HepG2 (cell line): ENCODE results near the gene NSFL1C. TPM values are rescaled to one million over a fixed set of nuclear protein-coding genes. Genes with fewer than 3 reads are reported as not detected.

Experiments used
- ATAC-seq: fragments of 200-7000 bp; cut with Tn5 transposase; 3 replicates; pipeline ENCODE4 v1.9.1; 2020; ENCODE audit warnings: mild to moderate bottlenecking, moderate library complexity
- BruUV-seq: library from RNA; stranded (reverse); fragments of 400-500 nt; replicated peaks from 2 replicates; lab custom pipeline; 2021; lab: Mats Ljungman, UMichigan
- CTCF ChIA-PET: fragments of 300-600 bp; formaldehyde crosslinking; extraction: SDS; loops from one replicate; lab custom pipeline; 2021; ENCODE audit warnings: low total read pairs, inconsistent platforms, low intra/inter-chr PET ratio; lab: Yijun Ruan, JAX
- POLR2A ChIA-PET: fragments of 350-600 bp; sonication (Branson Sonifier 250); formaldehyde crosslinking; loops from one replicate; lab custom pipeline; 2020; ENCODE audit warnings: antibody characterized with exemption, inconsistent platforms; lab: Yijun Ruan, JAX
- DNase-seq: peaks from one replicate; pipeline ENCODE4 v3.0.0-alpha.2; 2015; ENCODE audit warnings: low spot score
- FAIRE-seq: peaks from 3 replicates; lab custom pipeline; 2011; peaks lifted over from hg19 to GRCh38; lab: Jason Lieb, UNC
- H2AFZ ChIP-seq: one replicate; pipeline ENCODE4 v1.6.1; 2011; ENCODE audit warnings: low read length, inconsistent platforms
- H3K27ac ChIP-seq: fragments of 300-600 bp; 3 replicates; pipeline ENCODE4 v1.8.0; 2011; ENCODE audit warnings: mixed run types, mild to moderate bottlenecking, mixed read lengths, low read length, inconsistent platforms; ENCODE audit not compliant: insufficient read depth; ENCODE audit errors: extremely low read length
- H3K27me3 ChIP-seq, 2 experiments: fragments of 200-600 bp in 1 of 2; 2 replicates in 1 of 2; 3 replicates in 1 of 2; pipeline versions ENCODE4 v1.6.0 to v1.8.0; 2011; ENCODE audit warnings: low read length in 2 of 2, mild to moderate bottlenecking in 2 of 2, moderate library complexity in 2 of 2, inconsistent platforms in 1 of 2; ENCODE audit not compliant: insufficient read depth in 2 of 2, control insufficient read depth in 1 of 2
- H3K36me3 ChIP-seq, 2 experiments: fragments of 200-600 bp in 1 of 2; replicated peaks in 1 of 2; 2 replicates in 1 of 2; 3 replicates in 1 of 2; pipeline versions ENCODE4 v1.5.1 to v1.8.0; 2011; ENCODE audit warnings: low read length in 2 of 2, inconsistent platforms in 1 of 2; ENCODE audit not compliant: insufficient read depth in 2 of 2, control insufficient read depth in 1 of 2
- H3K4me1 ChIP-seq: 2 replicates; pipeline ENCODE4 v1.5.1; 2012; ENCODE audit warnings: low read length, inconsistent platforms; ENCODE audit not compliant: insufficient read depth
- H3K4me2 ChIP-seq: 2 replicates; pipeline ENCODE4 v1.6.0; 2011; ENCODE audit warnings: low read depth, low read length, inconsistent platforms
- H3K4me3 ChIP-seq, 3 experiments: fragments of 200-600 bp in 1 of 3; sonication (generic), shearing (Covaris generic) in 1 of 3; replicated peaks in 1 of 3; 2 replicates each; pipeline ENCODE4 v1.5.1; 2011 to 2016; ENCODE audit warnings: low read length in 3 of 3, inconsistent platforms in 2 of 3, low read depth in 2 of 3, mild to moderate bottlenecking in 2 of 3, control low read depth in 1 of 3, mixed read lengths in 1 of 3; ENCODE audit not compliant: insufficient read depth in 1 of 3
- H3K79me2 ChIP-seq: one replicate; pipeline ENCODE4 v1.6.1; 2011; ENCODE audit warnings: low read length, inconsistent platforms; ENCODE audit not compliant: insufficient read depth
- H3K9ac ChIP-seq: 2 replicates; pipeline ENCODE4 v1.6.0; 2011; ENCODE audit warnings: mild to moderate bottlenecking, low read depth, low read length, inconsistent platforms; ENCODE audit not compliant: insufficient read depth
- H3K9me3 ChIP-seq: 2 replicates; pipeline ENCODE4 v1.5.1; 2012; ENCODE audit warnings: mild to moderate bottlenecking, low read length
- H4K20me1 ChIP-seq: 2 replicates; pipeline ENCODE4 v1.6.0; 2011; ENCODE audit warnings: inconsistent platforms, mild to moderate bottlenecking, low read length, moderate library complexity; ENCODE audit not compliant: insufficient read depth
- CC2D1A ChIP-seq: sonication (generic); formaldehyde crosslinking; IDR thresholded peaks from 2 replicates; pipeline ENCODE4 v1.8.1; 2023; ENCODE audit warnings: mild to moderate bottlenecking, missing genetic modification reagents
- HOXA5 ChIP-seq: sonication (generic); formaldehyde crosslinking; IDR thresholded peaks from 2 replicates; pipeline ENCODE4 v1.4.0; 2020; ENCODE audit warnings: missing genetic modification reagents
- IRX3 ChIP-seq: sonication (generic); formaldehyde crosslinking; IDR thresholded peaks from 2 replicates; pipeline ENCODE4 v1.8.1; 2023; ENCODE audit warnings: mild to moderate bottlenecking, low read depth, missing genetic modification reagents, borderline replicate concordance
- ISX ChIP-seq: sonication (generic); formaldehyde crosslinking; conservative IDR thresholded peaks from 2 replicates; pipeline ENCODE4 v1.5.0; 2020; ENCODE audit warnings: missing genetic modification reagents
- JUN ChIP-seq: sonication (generic); formaldehyde crosslinking; IDR thresholded peaks from 2 replicates; pipeline ENCODE4 v1.4.0; 2020; ENCODE audit warnings: mild to moderate bottlenecking, missing genetic modification reagents
- PRMT3 ChIP-seq: sonication (generic); formaldehyde crosslinking; IDR thresholded peaks from 2 replicates; pipeline ENCODE4 v1.8.1; 2022; ENCODE audit warnings: low read depth, mild to moderate bottlenecking, moderate library complexity, missing genetic modification reagents, borderline replicate concordance
- ZBTB42 ChIP-seq: sonication (generic); formaldehyde crosslinking; IDR thresholded peaks from 2 replicates; pipeline ENCODE4 v1.5.0; 2020; ENCODE audit warnings: mild to moderate bottlenecking, missing genetic modification reagents
- ZNF263 ChIP-seq: sonication (generic); formaldehyde crosslinking; IDR thresholded peaks from 2 replicates; pipeline ENCODE4 v1.4.0; 2020; ENCODE audit warnings: missing genetic modification reagents
- ZNF367 ChIP-seq: sonication (generic); formaldehyde crosslinking; IDR thresholded peaks from 2 replicates; pipeline ENCODE4 v1.4.0; 2020; ENCODE audit warnings: missing genetic modification reagents, borderline replicate concordance
- ZNF468 ChIP-seq: sonication (generic); formaldehyde crosslinking; IDR thresholded peaks from 2 replicates; pipeline ENCODE4 v1.8.0; 2022; ENCODE audit warnings: mild to moderate bottlenecking, moderate library complexity, missing genetic modification reagents
- WGBS: methylation state at CpG from one replicate; pipeline ENCODE4 v1.1.6; 2017; ENCODE audit warnings: low lambda C conversion rate; 5-methylcytosine and 5-hydroxymethylcytosine counted together
- in situ Hi-C: cut with HindIII; loops from 2 replicates; pipeline ENCODE4 v1.10.0; 2017; ENCODE audit warnings: low pct_unique_long_range_greater_than_20kb; ENCODE audit not compliant: extremely low pct_ligation_motif_present
- intact Hi-C: fragments of 100-400 bp; cut with micrococcal nuclease; formaldehyde crosslinking; loops from one replicate; pipeline ENCODE4 v1.10.0; 2022; ENCODE audit not compliant: unreplicated experiment
- polyA plus RNA-seq, 8 experiments: library from polyadenylated mRNA; depleted of rRNA in 3 of 8; stranded (reverse) in 7 of 8; unstranded in 1 of 8; fragments of >200 nt; fragmentation: Illumina TruSeq in 4 of 8; extraction: Trizol in 4 of 8; gene quantifications; 2 replicates each; pipeline versions ENCODE4 v1.2.1 to v1.2.3, GENCODE V29; 2011 to 2016; ENCODE audit warnings: low read depth in 4 of 8, missing spikeins in 1 of 8, mixed read lengths in 1 of 8; ENCODE audit not compliant: insufficient read depth in 1 of 8
- total RNA-seq, 5 experiments: library from RNA; depleted of rRNA; stranded (reverse); fragments of >200 nt; fragmentation: Illumina TruSeq; extraction: Trizol; gene quantifications; 2 replicates each; pipeline ENCODE4 v1.2.3, GENCODE V29; 2016; ENCODE audit warnings: low read depth in 1 of 5
- TF ChIP-seq, protein P1 (sequence below): sonication (generic); formaldehyde crosslinking; IDR thresholded peaks from 2 replicates; pipeline ENCODE4 v1.5.0; 2020; ENCODE audit warnings: mild to moderate bottlenecking, missing genetic modification reagents, borderline replicate concordance
- TF ChIP-seq, protein P2 (sequence below): sonication (generic); formaldehyde crosslinking; IDR thresholded peaks from 2 replicates; pipeline ENCODE4 v1.5.0; 2020; ENCODE audit warnings: missing genetic modification reagents, mild to moderate bottlenecking, borderline replicate concordance
- TF ChIP-seq, protein P3 (sequence below): sonication (generic); formaldehyde crosslinking; conservative IDR thresholded peaks from 2 replicates; pipeline ENCODE4 v1.5.0; 2020; ENCODE audit warnings: missing genetic modification reagents

The NSFL1C gene
- total and polyA plus RNA-seq, 2 of the 13 experiments (the other 11 are each of a cell fraction or from before 2014, with no cell fraction given), result 22.9 to 62.7 TPM

DNA sequence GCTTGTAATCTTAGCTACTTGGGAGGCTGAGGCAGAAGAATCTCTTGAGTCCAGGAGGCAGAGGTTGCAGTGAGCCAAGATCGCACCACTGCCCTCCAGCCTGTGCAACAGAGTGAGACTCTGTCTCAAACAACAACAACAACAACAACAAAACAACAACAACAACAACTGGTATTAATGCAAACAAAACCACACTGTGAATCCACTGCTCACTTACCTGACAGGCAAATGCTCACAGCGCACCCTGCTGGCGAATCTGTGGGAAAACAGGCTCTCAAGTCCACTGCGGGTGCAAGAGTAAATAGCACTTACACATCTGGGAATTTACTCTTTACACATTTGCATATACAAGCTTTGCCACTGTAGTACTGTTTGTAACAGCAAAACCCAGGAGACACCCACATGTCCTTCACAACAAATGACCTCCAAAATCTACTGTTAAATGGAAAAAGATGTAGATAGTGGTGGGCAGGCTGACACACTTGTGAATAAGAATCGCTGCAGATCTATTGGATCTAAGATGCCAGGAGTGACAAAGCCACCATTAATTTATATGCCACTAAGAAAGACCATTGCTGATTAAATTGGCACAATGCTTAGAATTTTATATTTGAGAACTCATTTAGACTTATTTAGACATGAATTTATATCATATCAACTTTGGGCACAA is 29.3 kb downstream of the NSFL1C start:
- intact Hi-C loops (loop anchor here (1.0 to 5.0 kb wide), 3 partner anchors 35 to 124 kb away; partner anchors contain the start of gene FKBP1A), in situ Hi-C loops (no loop called here)
- H2AFZ ChIP-seq, result no peak overlapping the region
- peak; percentile 99 for FAIRE-seq
- H4K20me1 ChIP-seq, result no peaks in the 10 kb centered on the region
- ChIA-PET CTCF (interaction anchor here (0.9 to 7.4 kb wide), 5 partner anchors 13 to 128 kb away, joined by 3 to 122 read pairs (median 3); no protein-coding TSS in a partner anchor), POLR2A (interaction anchor here (0.9 to 1.2 kb wide), 2 partner anchors 112 to 125 kb away, joined by 4 to 6 read pairs; no protein-coding TSS in a partner anchor)
- WGBS, result 24% methylated on average over 5 of the region's 5 CpGs
- BruUV-seq, result no TSS peak
- H3K79me2 ChIP-seq, result no peaks in the 10 kb centered on the region
- H3K4me1 ChIP-seq, result no peaks in the 10 kb centered on the region
- peak; percentile 83 for DNase-seq
- H3K9ac ChIP-seq, result no peak overlapping the region
- H3K4me3 ChIP-seq, result no peak overlapping the region
- H3K36me3 ChIP-seq, result peaks cover 5 to 12% of the 10 kb centered on the region in 2 experiments; a peak in 4 of 5 replicates
- peak; percentile 68 for ATAC-seq
- H3K27me3 ChIP-seq, result no peaks in the 10 kb centered on the region
- H3K27ac ChIP-seq, result no peak overlapping the region
- no peaks in the 10 kb centered on the region for H3K9me3 ChIP-seq
- no peak overlapping the region for H3K4me2 ChIP-seq
- TF ChIP-seq, protein P1, sequence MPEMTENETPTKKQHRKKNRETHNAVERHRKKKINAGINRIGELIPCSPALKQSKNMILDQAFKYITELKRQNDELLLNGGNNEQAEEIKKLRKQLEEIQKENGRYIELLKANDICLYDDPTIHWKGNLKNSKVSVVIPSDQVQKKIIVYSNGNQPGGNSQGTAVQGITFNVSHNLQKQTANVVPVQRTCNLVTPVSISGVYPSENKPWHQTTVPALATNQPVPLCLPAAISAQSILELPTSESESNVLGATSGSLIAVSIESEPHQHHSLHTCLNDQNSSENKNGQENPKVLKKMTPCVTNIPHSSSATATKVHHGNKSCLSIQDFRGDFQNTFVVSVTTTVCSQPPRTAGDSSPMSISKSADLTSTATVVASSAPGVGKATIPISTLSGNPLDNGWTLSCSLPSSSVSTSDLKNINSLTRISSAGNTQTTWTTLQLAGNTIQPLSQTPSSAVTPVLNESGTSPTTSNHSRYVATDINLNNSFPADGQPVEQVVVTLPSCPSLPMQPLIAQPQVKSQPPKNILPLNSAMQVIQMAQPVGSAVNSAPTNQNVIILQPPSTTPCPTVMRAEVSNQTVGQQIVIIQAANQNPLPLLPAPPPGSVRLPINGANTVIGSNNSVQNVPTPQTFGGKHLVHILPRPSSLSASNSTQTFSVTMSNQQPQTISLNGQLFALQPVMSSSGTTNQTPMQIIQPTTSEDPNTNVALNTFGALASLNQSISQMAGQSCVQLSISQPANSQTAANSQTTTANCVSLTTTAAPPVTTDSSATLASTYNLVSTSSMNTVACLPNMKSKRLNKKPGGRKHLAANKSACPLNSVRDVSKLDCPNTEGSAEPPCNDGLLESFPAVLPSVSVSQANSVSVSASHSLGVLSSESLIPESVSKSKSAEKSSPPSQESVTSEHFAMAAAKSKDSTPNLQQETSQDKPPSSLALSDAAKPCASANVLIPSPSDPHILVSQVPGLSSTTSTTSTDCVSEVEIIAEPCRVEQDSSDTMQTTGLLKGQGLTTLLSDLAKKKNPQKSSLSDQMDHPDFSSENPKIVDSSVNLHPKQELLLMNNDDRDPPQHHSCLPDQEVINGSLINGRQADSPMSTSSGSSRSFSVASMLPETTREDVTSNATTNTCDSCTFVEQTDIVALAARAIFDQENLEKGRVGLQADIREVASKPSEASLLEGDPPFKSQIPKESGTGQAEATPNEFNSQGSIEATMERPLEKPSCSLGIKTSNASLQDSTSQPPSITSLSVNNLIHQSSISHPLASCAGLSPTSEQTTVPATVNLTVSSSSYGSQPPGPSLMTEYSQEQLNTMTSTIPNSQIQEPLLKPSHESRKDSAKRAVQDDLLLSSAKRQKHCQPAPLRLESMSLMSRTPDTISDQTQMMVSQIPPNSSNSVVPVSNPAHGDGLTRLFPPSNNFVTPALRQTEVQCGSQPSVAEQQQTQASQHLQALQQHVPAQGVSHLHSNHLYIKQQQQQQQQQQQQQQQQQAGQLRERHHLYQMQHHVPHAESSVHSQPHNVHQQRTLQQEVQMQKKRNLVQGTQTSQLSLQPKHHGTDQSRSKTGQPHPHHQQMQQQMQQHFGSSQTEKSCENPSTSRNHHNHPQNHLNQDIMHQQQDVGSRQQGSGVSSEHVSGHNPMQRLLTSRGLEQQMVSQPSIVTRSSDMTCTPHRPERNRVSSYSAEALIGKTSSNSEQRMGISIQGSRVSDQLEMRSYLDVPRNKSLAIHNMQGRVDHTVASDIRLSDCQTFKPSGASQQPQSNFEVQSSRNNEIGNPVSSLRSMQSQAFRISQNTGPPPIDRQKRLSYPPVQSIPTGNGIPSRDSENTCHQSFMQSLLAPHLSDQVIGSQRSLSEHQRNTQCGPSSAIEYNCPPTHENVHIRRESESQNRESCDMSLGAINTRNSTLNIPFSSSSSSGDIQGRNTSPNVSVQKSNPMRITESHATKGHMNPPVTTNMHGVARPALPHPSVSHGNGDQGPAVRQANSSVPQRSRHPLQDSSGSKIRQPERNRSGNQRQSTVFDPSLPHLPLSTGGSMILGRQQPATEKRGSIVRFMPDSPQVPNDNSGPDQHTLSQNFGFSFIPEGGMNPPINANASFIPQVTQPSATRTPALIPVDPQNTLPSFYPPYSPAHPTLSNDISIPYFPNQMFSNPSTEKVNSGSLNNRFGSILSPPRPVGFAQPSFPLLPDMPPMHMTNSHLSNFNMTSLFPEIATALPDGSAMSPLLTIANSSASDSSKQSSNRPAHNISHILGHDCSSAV (CRISPR knock-in tag), result no peak
- TF ChIP-seq ZNF263 (CRISPR knock-in tag) (peak; percentile 33; the same call in 1 of the 2 replicates), PRMT3 (CRISPR knock-in tag) (peak; percentile 74; the same call in 1 of the 2 replicates), IRX3 (CRISPR knock-in tag) (no peak), ISX (CRISPR knock-in tag) (no peak), ZNF468 (CRISPR knock-in tag) (no peak), HOXA5 (CRISPR knock-in tag) (no peak), ZBTB42 (CRISPR knock-in tag) (no peak), JUN (no peak), ZNF367 (no peak), CC2D1A (CRISPR knock-in tag) (0 out of 2 replicates have a peak, but pooled peaks have one; percentile 77)
- TF ChIP-seq, protein P2, sequence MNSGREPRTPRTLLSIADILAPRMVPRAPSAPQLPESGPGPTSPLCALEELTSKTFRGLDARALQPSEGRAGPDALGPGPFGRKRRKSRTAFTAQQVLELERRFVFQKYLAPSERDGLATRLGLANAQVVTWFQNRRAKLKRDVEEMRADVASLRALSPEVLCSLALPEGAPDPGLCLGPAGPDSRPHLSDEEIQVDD (CRISPR knock-in tag), result no peak
- TF ChIP-seq, protein P3, sequence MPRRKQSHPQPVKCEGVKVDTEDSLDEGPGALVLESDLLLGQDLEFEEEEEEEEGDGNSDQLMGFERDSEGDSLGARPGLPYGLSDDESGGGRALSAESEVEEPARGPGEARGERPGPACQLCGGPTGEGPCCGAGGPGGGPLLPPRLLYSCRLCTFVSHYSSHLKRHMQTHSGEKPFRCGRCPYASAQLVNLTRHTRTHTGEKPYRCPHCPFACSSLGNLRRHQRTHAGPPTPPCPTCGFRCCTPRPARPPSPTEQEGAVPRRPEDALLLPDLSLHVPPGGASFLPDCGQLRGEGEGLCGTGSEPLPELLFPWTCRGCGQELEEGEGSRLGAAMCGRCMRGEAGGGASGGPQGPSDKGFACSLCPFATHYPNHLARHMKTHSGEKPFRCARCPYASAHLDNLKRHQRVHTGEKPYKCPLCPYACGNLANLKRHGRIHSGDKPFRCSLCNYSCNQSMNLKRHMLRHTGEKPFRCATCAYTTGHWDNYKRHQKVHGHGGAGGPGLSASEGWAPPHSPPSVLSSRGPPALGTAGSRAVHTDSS (CRISPR knock-in tag), result 0 out of 2 replicates have a peak, but pooled peaks have one; percentile 27
